ENCODE results near the gene SOX15.

DNA sequence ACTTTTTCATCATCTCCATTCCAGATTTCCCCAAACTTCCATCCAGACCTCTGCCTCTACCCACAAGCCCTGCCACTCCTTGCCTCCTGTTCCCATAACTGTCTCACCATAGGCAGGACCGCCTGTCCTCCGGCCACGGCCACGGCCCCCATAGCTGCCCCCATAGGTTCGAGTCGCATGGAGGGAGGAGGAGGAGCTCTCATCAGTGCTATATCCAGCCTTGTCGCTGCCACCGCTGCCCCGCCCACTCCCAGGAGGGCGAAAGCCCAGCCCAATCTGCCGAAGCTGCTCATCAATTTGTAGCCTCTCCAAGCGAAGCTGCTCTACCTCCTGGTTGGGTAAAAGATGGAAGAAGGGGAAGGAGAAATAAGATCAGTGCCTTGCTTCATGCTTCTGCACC, 3.4 kb upstream of the SOX15 start:
- TF ChIP-seq TAF1 (IDR thresholded peaks at IDR 0.05; ENCODE audit: borderline replicate concordance, insufficient read depth, low read length) (no peak), POLR2AphosphoS5 (IDR thresholded peaks at IDR 0.05; ENCODE audit: low read depth, low read length) (no peak), REST (IDR thresholded peaks at IDR 0.05; ENCODE audit: insufficient read depth in 1 of 2, low read depth in 2 of 2, low read length in 2 of 2) (no peak), SIN3A (IDR thresholded peaks at IDR 0.05; ENCODE audit: borderline replicate concordance, insufficient read depth, low read length) (no peak)

Measured in PFSK-1 (cell line).